ENCODE measurements around the gene NOM1. TPM values are rescaled to one million over a fixed set of nuclear protein-coding genes. Genes with fewer than 3 reads are reported as not detected.
"Not testable (repeated sequence)": the region's sequence is repeated elsewhere in the genome, so short reads cannot be mapped to it uniquely, and the experiment has no call there.

NOM1 gene
- total RNA-seq, 2 donors from 2014 or later, result 18.4 to 40.6 TPM

DNA sequence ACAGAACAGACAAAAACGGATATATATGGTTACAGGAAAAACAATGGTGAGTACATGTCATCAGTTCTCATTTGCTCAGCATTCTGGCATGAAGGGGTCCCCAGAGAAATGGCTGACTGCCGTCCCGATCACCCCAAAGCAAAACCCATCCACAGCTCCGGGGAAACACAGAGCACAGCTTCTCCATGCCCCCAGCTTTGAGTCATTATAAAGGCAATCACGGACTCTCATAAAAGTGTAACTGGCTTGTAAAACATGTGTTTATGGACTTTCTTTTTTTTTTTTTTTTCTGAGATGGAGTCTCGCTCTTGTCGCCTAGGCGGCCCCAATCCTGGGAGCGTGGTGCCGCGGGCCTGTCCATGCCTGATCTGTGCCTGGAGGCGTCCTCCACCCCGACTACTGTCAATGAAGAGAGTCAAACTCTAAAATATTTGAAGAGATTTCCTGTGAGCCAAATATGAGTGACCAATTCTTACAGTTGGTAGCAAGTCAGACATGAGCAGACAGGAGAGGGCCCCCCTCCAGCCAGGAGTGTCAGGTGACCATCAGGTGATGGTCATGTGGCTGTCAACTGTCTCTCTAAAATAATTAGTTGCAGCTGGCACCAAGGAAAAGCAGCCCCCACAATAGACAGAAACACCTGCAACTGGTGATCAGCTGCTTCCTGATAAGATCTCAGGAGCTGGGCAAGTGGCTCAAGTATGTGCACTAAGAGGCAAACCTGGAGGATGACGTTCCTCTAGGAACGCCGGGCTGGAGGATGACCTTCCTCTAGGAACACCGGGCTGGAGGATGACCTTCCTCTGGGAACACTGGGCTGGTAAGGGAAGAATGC is 21.7 kb upstream of the NOM1 start:
- DNase-seq (ENCODE audit: low spot score), result no peak
- no peak for ATAC-seq (ENCODE audit: insufficient number of reproducible peaks, low FRiP score, low read depth)
- Histone ChIP-seq H3K27me3 (replicated peaks; ENCODE audit: insufficient read depth) (no peaks in the 10 kb centered on the region), H3K4me3 (no peak overlapping the region), H3K4me1 (ENCODE audit: control insufficient read depth in 1 of 2, low read depth in 2 of 2) (no peaks in the 10 kb centered on the region), H3K27ac (no peak overlapping the region), H3K9me3 (no peaks in the 10 kb centered on the region), H3K36me3 (no peaks in the 10 kb centered on the region)
- TF ChIP-seq, protein P1, sequence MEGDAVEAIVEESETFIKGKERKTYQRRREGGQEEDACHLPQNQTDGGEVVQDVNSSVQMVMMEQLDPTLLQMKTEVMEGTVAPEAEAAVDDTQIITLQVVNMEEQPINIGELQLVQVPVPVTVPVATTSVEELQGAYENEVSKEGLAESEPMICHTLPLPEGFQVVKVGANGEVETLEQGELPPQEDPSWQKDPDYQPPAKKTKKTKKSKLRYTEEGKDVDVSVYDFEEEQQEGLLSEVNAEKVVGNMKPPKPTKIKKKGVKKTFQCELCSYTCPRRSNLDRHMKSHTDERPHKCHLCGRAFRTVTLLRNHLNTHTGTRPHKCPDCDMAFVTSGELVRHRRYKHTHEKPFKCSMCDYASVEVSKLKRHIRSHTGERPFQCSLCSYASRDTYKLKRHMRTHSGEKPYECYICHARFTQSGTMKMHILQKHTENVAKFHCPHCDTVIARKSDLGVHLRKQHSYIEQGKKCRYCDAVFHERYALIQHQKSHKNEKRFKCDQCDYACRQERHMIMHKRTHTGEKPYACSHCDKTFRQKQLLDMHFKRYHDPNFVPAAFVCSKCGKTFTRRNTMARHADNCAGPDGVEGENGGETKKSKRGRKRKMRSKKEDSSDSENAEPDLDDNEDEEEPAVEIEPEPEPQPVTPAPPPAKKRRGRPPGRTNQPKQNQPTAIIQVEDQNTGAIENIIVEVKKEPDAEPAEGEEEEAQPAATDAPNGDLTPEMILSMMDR (IDR thresholded peaks at IDR 0.05), result no peak

DNA sequence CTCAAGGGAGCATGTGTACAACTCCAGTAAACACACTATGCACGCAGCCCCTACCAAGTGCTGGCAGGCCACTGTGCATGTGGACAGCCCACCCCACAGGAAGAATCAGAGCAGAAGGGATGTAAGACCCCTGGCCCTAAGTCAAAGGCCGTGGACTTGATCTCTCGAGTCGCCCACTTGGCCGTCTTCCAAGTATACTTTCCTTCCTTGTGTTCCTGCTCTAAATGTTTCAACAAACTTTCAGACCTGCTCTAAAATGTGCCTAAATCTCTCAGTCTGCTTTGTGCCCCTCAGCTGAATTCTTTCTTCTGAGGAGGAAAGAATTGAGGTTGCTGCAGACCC is 21.1 kb upstream of the NOM1 start:
- no peaks in the 10 kb centered on the region for H3K9me3 ChIP-seq
- no peaks in the 10 kb centered on the region for H3K36me3 ChIP-seq
- DNase-seq (ENCODE audit: low spot score), result no peak
- no peak for ATAC-seq (ENCODE audit: insufficient number of reproducible peaks, low FRiP score, low read depth)
- H3K27ac ChIP-seq, result no peak overlapping the region
- no peaks in the 10 kb centered on the region for H3K4me1 ChIP-seq (ENCODE audit: control insufficient read depth in 1 of 2, low read depth in 2 of 2)
- no peaks in the 10 kb centered on the region for H3K27me3 ChIP-seq (replicated peaks; ENCODE audit: insufficient read depth)
- H3K4me3 ChIP-seq, result no peak overlapping the region
- TF ChIP-seq, protein P1 (IDR thresholded peaks at IDR 0.05), result no peak

DNA sequence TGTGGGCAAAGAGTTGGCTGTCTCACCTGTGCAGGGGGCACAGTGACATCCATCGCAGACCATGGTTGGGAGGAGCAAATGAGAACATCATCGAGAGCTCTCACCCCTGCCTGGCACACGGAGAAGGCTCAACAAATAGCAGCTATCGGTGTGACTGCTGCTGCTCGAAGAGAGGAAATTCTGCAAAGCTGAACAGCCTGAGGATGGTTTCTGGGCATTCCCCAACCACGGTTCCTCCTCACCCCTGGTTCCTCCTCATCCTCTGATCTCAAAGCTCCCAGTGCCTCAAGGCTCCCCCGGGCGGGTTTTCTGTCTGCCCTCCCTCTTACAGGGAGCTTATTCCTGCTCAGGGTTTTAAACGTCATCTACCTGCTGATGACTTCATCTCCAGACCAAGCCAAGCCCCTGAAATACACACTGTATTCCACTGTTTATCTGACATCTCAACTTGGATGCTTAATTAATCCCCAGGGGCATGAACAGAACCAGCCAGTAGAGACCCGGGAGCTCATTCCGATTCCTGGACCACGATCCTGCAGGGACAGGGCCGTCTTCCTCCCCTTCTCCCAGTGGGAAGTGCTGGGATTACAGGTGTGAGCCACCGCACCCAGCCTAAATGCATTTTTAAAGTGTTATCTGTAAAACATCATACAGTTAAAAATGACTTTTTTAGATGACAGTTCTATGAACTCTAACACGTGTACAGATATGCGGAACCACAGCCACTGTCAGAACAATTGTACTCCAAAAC is 19.5 kb upstream of the NOM1 start:
- H3K27me3 ChIP-seq (replicated peaks; ENCODE audit: insufficient read depth), result no peaks in the 10 kb centered on the region

DNA sequence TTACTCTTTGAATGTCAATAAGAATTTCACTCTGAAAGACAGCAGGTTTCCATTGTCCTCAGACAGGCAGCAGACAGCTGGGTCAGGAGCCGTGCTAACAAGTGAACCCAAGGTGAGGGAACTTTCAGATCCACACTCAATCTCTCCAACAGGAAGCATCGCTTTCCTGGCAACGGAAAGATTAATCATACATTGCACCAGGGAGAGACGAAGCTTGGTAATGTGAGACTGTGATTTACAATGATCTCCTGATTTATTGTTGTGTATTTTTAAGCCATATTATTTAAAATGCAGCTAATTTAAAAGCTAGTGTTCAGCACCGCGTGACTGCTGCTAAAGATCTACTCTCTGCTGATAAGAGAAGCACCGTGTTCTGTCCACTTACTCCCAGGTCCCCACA is 17.5 kb upstream of the NOM1 start:
- Histone ChIP-seq H3K27ac (no peak overlapping the region), H3K9me3 (no peaks in the 10 kb centered on the region), H3K36me3 (no peaks in the 10 kb centered on the region), H3K4me3 (no peak overlapping the region), H3K27me3 (replicated peaks; ENCODE audit: insufficient read depth) (no peaks in the 10 kb centered on the region), H3K4me1 (ENCODE audit: control insufficient read depth in 1 of 2, low read depth in 2 of 2) (no peaks in the 10 kb centered on the region)
- ATAC-seq (ENCODE audit: insufficient number of reproducible peaks, low FRiP score, low read depth) (no peak), DNase-seq (ENCODE audit: low spot score) (no peak)
- TF ChIP-seq, protein P1 (IDR thresholded peaks at IDR 0.05), result no peak

More for the DNA sequence above, 19.5 kb upstream of the NOM1 start:
- Histone ChIP-seq H3K36me3 (no peaks in the 10 kb centered on the region), H3K9me3 (no peaks in the 10 kb centered on the region), H3K27ac (no peak overlapping the region), H3K4me3 (no peak overlapping the region), H3K4me1 (ENCODE audit: control insufficient read depth in 1 of 2, low read depth in 2 of 2) (no peaks in the 10 kb centered on the region)
- TF ChIP-seq, protein P1 (IDR thresholded peaks at IDR 0.05), result no peak
- no peak for ATAC-seq (ENCODE audit: insufficient number of reproducible peaks, low FRiP score, low read depth)
- DNase-seq (ENCODE audit: low spot score), result no peak

DNA sequence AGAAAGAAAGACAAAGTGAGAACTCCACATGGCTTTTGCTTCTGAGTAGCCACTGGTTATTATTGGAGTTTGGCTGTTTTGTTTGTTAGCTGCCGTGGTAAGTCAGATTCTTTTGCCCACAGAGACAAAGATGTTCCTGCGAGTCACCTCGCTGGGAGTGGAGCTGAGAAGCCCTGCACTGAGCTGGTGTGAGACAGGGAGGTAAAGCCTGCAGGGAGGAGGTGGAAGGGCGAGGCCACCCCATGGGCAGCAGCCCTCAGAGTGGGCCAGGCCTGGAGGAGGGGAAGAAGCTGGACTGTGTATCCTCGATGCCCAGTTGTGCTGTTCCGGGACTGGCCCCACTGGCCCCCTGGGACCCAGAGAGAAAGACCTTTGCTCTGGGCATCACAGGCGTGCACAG is 14.3 kb upstream of the NOM1 start:
- no peaks in the 10 kb centered on the region for H3K9me3 ChIP-seq
- no peak overlapping the region for H3K4me3 ChIP-seq
- DNase-seq (ENCODE audit: low spot score), result no peak
- TF ChIP-seq, protein P1 (IDR thresholded peaks at IDR 0.05), result no peak
- no peaks in the 10 kb centered on the region for H3K4me1 ChIP-seq (ENCODE audit: control insufficient read depth in 1 of 2, low read depth in 2 of 2)
- no peaks in the 10 kb centered on the region for H3K36me3 ChIP-seq
- H3K27me3 ChIP-seq (replicated peaks; ENCODE audit: insufficient read depth), result no peaks in the 10 kb centered on the region
- H3K27ac ChIP-seq, result no peak overlapping the region
- no peak for ATAC-seq (ENCODE audit: insufficient number of reproducible peaks, low FRiP score, low read depth)

DNA sequence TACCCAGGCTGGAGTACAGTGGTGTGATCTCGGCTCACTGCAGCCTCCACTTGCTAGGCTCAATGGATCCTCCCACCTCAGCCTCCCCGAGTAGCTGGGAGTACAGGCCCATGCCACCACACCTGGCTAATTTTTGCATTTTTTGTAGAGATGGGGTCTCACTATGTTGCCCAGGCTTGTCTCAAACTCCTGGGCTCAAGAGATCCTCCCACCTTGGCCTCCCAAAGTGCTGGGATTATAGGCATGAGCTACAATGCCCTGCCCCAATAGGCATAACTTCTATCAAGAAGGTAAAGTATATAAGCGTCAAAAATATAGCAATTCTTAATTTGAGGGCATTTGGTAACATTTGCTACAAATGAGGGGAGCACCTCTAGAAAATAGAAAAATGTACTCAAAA is 12.7 kb upstream of the NOM1 start:
- not testable (repeated sequence) for H3K4me1 ChIP-seq (ENCODE audit: control insufficient read depth in 1 of 2, low read depth in 2 of 2); H3K9me3 ChIP-seq; H3K27ac ChIP-seq; ATAC-seq (ENCODE audit: insufficient number of reproducible peaks, low FRiP score, low read depth); DNase-seq (ENCODE audit: low spot score); H3K4me3 ChIP-seq; H3K27me3 ChIP-seq (replicated peaks; ENCODE audit: insufficient read depth); H3K36me3 ChIP-seq

All from thoracic aorta (tissue), 2 donors.